Breast epithelium (tissue), 4 donors: ENCODE results near the gene LYPLAL1. TPM values are rescaled to one million over a fixed set of nuclear protein-coding genes. Genes with fewer than 3 reads are reported as not detected.

Source experiments
- DNase-seq, 2 donors: peaks; one replicate each; pipeline ENCODE4 v3.0.0-alpha.2; 2019; ENCODE audit warnings: low spot score in 2 of 2
- H3K27ac ChIP-seq, 2 donors: fragments of 200-600 bp; sonication (generic) in 1 of 2; one replicate each; pipeline ENCODE4 v1.5.1; 2016 to 2019; ENCODE audit warnings: mild to moderate bottlenecking in 1 of 2
- H3K27me3 ChIP-seq, 2 donors: fragments of 200-600 bp; sonication (generic) in 1 of 2; one replicate each; pipeline versions ENCODE4 v1.5.1 to v1.6.0; 2017 to 2019; ENCODE audit warnings: control low read depth in 1 of 2, mild to moderate bottlenecking in 1 of 2
- H3K36me3 ChIP-seq: fragments of 200-600 bp; one replicate; pipeline ENCODE4 v1.5.1; 2019
- H3K4me1 ChIP-seq, 2 donors: fragments of 200-600 bp; sonication (generic); one replicate each; pipeline ENCODE4 v1.5.1; 2016 to 2019; ENCODE audit warnings: control low read depth in 1 of 2
- H3K4me3 ChIP-seq, 3 donors: fragments of 200-600 bp; sonication (generic); 1 replicate in 2 of 3; 2 replicates in 1 of 3; pipeline ENCODE4 v1.5.1; 2016 to 2019; ENCODE audit warnings: mild to moderate bottlenecking in 3 of 3, moderate library complexity in 2 of 3
- H3K9me3 ChIP-seq, 2 donors: fragments of 200-600 bp; sonication (generic) in 1 of 2; one replicate each; pipeline ENCODE4 v1.5.1; 2016 to 2019; ENCODE audit warnings: control low read depth in 1 of 2
- CTCF ChIP-seq, 3 donors: fragments of 450-650 bp; IDR thresholded peaks; one replicate each; pipeline ENCODE4 v1.5.1; 2016 to 2017; ENCODE audit warnings: antibody characterized with exemption in 3 of 3, mild to moderate bottlenecking in 3 of 3, moderate library complexity in 3 of 3
- POLR2A ChIP-seq: fragments of 450-650 bp; IDR thresholded peaks from one replicate; pipeline ENCODE4 v1.6.1; 2016; ENCODE audit warnings: antibody characterized with exemption, mild to moderate bottlenecking, moderate library complexity
- POLR2AphosphoS5 ChIP-seq, 3 donors: sonication (generic); formaldehyde crosslinking; IDR thresholded peaks; one replicate each; pipeline ENCODE4 v1.6.1; 2017; ENCODE audit warnings: antibody characterized with exemption in 3 of 3
- intact Hi-C: fragments of 100-400 bp; cut with DNase I; formaldehyde crosslinking; loops from one replicate; pipeline ENCODE4 v1.15.1; 2023; ENCODE audit warnings: low total_unique reads
- total RNA-seq, 3 donors: library from RNA; depleted of rRNA; stranded (reverse); fragments of >200 nt; gene quantifications; one replicate each; pipeline ENCODE4 v1.1.0, GENCODE V29; 2016

The LYPLAL1 gene
- total RNA-seq, 3 donors from 2014 or later: 21.0 to 40.0 (median 29.9) TPM

GRCh38 chr1:219160967-219161366 is 12.7 kb upstream of the LYPLAL1 start:
- H3K4me3 ChIP-seq: no peak overlapping the region
- no peaks in the 10 kb centered on the region for H3K4me1 ChIP-seq
- no peaks in the 10 kb centered on the region for H3K27me3 ChIP-seq
- no peak for DNase-seq
- TF ChIP-seq CTCF (IDR thresholded peaks at IDR 0.05) (no peak), POLR2AphosphoS5 (IDR thresholded peaks at IDR 0.05) (no peak), POLR2A (no peak)
- H3K9me3 ChIP-seq: no peaks in the 10 kb centered on the region
- H3K36me3 ChIP-seq: no peaks in the 10 kb centered on the region
- intact Hi-C loops: no loop called here
- no peak overlapping the region for H3K27ac ChIP-seq

GRCh38 chr1:219161371-219161770 is 12.3 kb upstream of the LYPLAL1 start:
- intact Hi-C loops: no loop called here
- Histone ChIP-seq H3K27me3 (no peaks in the 10 kb centered on the region), H3K4me3 (no peak overlapping the region), H3K4me1 (no peaks in the 10 kb centered on the region), H3K9me3 (no peaks in the 10 kb centered on the region), H3K27ac (no peak overlapping the region), H3K36me3 (no peaks in the 10 kb centered on the region)
- TF ChIP-seq POLR2AphosphoS5 (IDR thresholded peaks at IDR 0.05): no peak
- no peak for TF ChIP-seq CTCF (IDR thresholded peaks at IDR 0.05)
- no peak for TF ChIP-seq POLR2A
- no peak for DNase-seq

GRCh38 chr1:219163401-219163954 is 10.2 kb upstream of the LYPLAL1 start:
- Histone ChIP-seq H3K27ac (no peak overlapping the region), H3K4me3 (no peak overlapping the region), H3K9me3 (no peaks in the 10 kb centered on the region), H3K36me3 (no peaks in the 10 kb centered on the region), H3K4me1 (no peaks in the 10 kb centered on the region), H3K27me3 (no peaks in the 10 kb centered on the region)
- TF ChIP-seq CTCF (IDR thresholded peaks at IDR 0.05) (no peak), POLR2A (no peak), POLR2AphosphoS5 (IDR thresholded peaks at IDR 0.05) (no peak)
- intact Hi-C loops: no loop called here
- DNase-seq: no peak

GRCh38 chr1:219171192-219171935 is 2.3 kb upstream of the LYPLAL1 start:
- Histone ChIP-seq H3K27me3 (no peaks in the 10 kb centered on the region), H3K36me3 (no peaks in the 10 kb centered on the region), H3K9me3 (no peaks in the 10 kb centered on the region), H3K27ac (no peak overlapping the region), H3K4me1 (peaks cover 0 to 5% of the 10 kb centered on the region in 2 donors), H3K4me3 (no peak overlapping the region)
- intact Hi-C loops: no loop called here
- TF ChIP-seq POLR2A: no peak
- TF ChIP-seq POLR2AphosphoS5 (IDR thresholded peaks at IDR 0.05): no peak
- no peak for TF ChIP-seq CTCF (IDR thresholded peaks at IDR 0.05)
- DNase-seq: no peak

- Histone ChIP-seq H3K9me3 (no peaks in the 10 kb centered on the region), H3K4me1 (peaks cover 0 to 9% of the 10 kb centered on the region in 2 donors), H3K27ac (peak overlapping the region; percentile 92), H3K4me3 (no peak overlapping the region), H3K36me3 (no peaks in the 10 kb centered on the region), H3K27me3 (no peaks in the 10 kb centered on the region)
- DNase-seq: no peak
- no peak for TF ChIP-seq POLR2A
- no peak for TF ChIP-seq CTCF (IDR thresholded peaks at IDR 0.05)
- TF ChIP-seq POLR2AphosphoS5 (IDR thresholded peaks at IDR 0.05): no peak
- intact Hi-C loops: no loop called here
Observed at GRCh38 chr1:219172821-219173220, 857 bp upstream of the LYPLAL1 start.
